ENCODE data around the gene CHI3L2.

Gene CHI3L2

GRCh38 chr1:111227434-111227833, at the start of gene CHI3L2:
TSS of gene CHI3L2 (plus strand) at chr1:111227713. CDS start at chr1:111227730, 17 bp downstream.
- no peak for DNase-seq (ENCODE audit: low read depth)

GRCh38 chr1:111179968-111180533, 47.5 kb upstream of the CHI3L2 start:
- no peak for DNase-seq (ENCODE audit: low read depth)

- DNase-seq (ENCODE audit: low read depth): no peak
These were observed 45.5 kb upstream of the CHI3L2 start for GRCh38 chr1:111182052-111182451.

GRCh38 chr1:111183308-111184069, 44.0 kb upstream of the CHI3L2 start:
- no peak for DNase-seq (ENCODE audit: low read depth)

GRCh38 chr1:111184663-111185062, 42.9 kb upstream of the CHI3L2 start:
- DNase-seq (ENCODE audit: low read depth): no peak

GRCh38 chr1:111190931-111191451, 36.5 kb upstream of the CHI3L2 start:
- no peak for DNase-seq (ENCODE audit: low read depth)

GRCh38 chr1:111191496-111191895, 36.0 kb upstream of the CHI3L2 start:
- no peak for DNase-seq (ENCODE audit: low read depth)

GRCh38 chr1:111192074-111192473, 35.4 kb upstream of the CHI3L2 start:
- no peak for DNase-seq (ENCODE audit: low read depth)

- DNase-seq (ENCODE audit: low read depth): no peak
These were observed 34.6 kb upstream of the CHI3L2 start for GRCh38 chr1:111192658-111193519.

- DNase-seq (ENCODE audit: low read depth): no peak
These were observed 33.6 kb upstream of the CHI3L2 start for GRCh38 chr1:111193712-111194480.

- no peak for DNase-seq (ENCODE audit: low read depth)
These were observed 32.4 kb upstream of the CHI3L2 start for GRCh38 chr1:111195002-111195684.

GRCh38 chr1:111196213-111196612, 31.3 kb upstream of the CHI3L2 start:
- no peak for DNase-seq (ENCODE audit: low read depth)

- peak; percentile 60 for DNase-seq (ENCODE audit: low read depth)
These were observed 29.8 kb upstream of the CHI3L2 start for GRCh38 chr1:111197598-111198284.

GRCh38 chr1:111198836-111199235, 28.7 kb upstream of the CHI3L2 start:
- no peak for DNase-seq (ENCODE audit: low read depth)

- DNase-seq (ENCODE audit: low read depth): no peak
These were observed 28.2 kb upstream of the CHI3L2 start for GRCh38 chr1:111199329-111199728.

GRCh38 chr1:111199881-111200801, 27.4 kb upstream of the CHI3L2 start, which contains the start of gene DENND2D:
TSS of gene DENND2D (minus strand) at chr1:111200646. CDS start at chr1:111200459, 187 bp downstream.
- DNase-seq (ENCODE audit: low read depth): peak; percentile 51

- no peak for DNase-seq (ENCODE audit: low read depth)
These were observed 26.7 kb upstream of the CHI3L2 start for GRCh38 chr1:111200802-111201161.

- DNase-seq (ENCODE audit: low read depth): no peak
These were observed 26.0 kb upstream of the CHI3L2 start for GRCh38 chr1:111201275-111202090.

GRCh38 chr1:111202366-111202706, 25.2 kb upstream of the CHI3L2 start:
- no peak for DNase-seq (ENCODE audit: low read depth)

Measured in activated T-cell treated with anti-CD3 and anti-CD28 coated beads for 1 hour (primary cell).